ENCODE measurements around the gene SPAG7. TPM values are rescaled to one million over a fixed set of nuclear protein-coding genes. Genes with fewer than 3 reads are reported as not detected.

Gene SPAG7
- total RNA-seq, 1 experiment from 2014 or later = 97.3 TPM

- TF ChIP-seq FOXP4 (CRISPR knock-in tag; IDR thresholded peaks at IDR 0.05) = 0 out of 2 replicates have a peak, but pooled peaks have one; percentile 15
These were observed 29.8 kb upstream of the SPAG7 start, which contains the start of the genes INCA1 and KIF1C (continued) for GRCh38 chr17:4997302-4998026.

DNA sequence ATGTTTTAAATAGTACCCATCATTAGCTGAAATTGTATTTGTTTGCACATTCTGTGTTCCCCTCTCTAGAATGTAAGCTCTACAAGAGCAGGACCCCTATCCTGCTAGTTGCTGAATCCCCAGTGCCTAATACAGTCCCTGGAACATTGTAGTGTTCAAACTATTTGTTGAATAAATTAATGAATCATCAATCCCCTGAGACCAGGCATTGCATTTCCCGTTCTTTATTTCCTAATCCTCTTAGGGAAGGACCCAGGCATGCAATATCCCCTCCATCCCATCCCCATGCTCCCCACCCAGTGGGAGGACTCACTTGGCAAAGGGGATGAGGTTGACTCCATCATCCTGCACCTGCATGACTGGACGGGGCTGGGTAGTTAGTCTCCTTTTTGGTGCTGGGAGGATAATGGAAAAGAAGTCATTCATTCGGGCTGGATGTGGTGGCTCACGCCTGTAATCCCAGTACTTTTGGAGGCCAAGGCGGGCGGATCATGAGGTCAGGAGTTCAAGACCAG lies 26.5 kb upstream of the SPAG7 start:
- TF ChIP-seq, protein P1, sequence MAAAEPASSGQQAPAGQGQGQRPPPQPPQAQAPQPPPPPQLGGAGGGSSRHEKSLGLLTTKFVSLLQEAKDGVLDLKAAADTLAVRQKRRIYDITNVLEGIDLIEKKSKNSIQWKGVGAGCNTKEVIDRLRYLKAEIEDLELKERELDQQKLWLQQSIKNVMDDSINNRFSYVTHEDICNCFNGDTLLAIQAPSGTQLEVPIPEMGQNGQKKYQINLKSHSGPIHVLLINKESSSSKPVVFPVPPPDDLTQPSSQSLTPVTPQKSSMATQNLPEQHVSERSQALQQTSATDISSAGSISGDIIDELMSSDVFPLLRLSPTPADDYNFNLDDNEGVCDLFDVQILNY (CRISPR knock-in tag; IDR thresholded peaks at IDR 0.05) = no peak
- no peak for TF ChIP-seq ZNF512 (CRISPR knock-in tag; IDR thresholded peaks at IDR 0.05; ENCODE audit: borderline replicate concordance)
- TF ChIP-seq, protein P2, sequence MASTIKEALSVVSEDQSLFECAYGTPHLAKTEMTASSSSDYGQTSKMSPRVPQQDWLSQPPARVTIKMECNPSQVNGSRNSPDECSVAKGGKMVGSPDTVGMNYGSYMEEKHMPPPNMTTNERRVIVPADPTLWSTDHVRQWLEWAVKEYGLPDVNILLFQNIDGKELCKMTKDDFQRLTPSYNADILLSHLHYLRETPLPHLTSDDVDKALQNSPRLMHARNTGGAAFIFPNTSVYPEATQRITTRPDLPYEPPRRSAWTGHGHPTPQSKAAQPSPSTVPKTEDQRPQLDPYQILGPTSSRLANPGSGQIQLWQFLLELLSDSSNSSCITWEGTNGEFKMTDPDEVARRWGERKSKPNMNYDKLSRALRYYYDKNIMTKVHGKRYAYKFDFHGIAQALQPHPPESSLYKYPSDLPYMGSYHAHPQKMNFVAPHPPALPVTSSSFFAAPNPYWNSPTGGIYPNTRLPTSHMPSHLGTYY (CRISPR knock-in tag; IDR thresholded peaks at IDR 0.05) = no peak
- ChIA-PET POLR2A (no interaction called here), CTCF (no interaction called here)
- H3K27me3 Mint-ChIP-seq (ENCODE audit: low read depth) = peaks cover 43% of the 10 kb centered on the region
- H3K9me3 Mint-ChIP-seq = no peaks in the 10 kb centered on the region
- no peak overlapping the region for H3K27ac Mint-ChIP-seq
- ATAC-seq (no peak), DNase-seq (ENCODE audit: low spot score) (no peak)
- no peaks in the 10 kb centered on the region for H3K36me3 Mint-ChIP-seq
- no peak overlapping the region for H3K4me3 Mint-ChIP-seq
- H3K4me1 Mint-ChIP-seq = peaks cover 8% of the 10 kb centered on the region

- H3K27me3 Mint-ChIP-seq (ENCODE audit: low read depth) = peaks cover 45% of the 10 kb centered on the region
- H3K4me3 Mint-ChIP-seq = peak overlapping the region; percentile 77
- peaks cover 25% of the 10 kb centered on the region for H3K4me1 Mint-ChIP-seq
- ChIA-PET POLR2A (interaction anchor here (2.2 to 3.0 kb wide), 2 partner anchors 9 to 20 kb away, joined by 10 to 12 read pairs; partner anchors contain the start of genes INCA1, KIF1C and SPAG7), CTCF (interaction anchor here (0.9 to 4.0 kb wide), 14 partner anchors 10 to 83 kb away, joined by 3 to 27 read pairs (median 5); partner anchors contain the start of genes INCA1, KIF1C, RNF167 and SLC25A11)
- DNase-seq (ENCODE audit: low spot score) (no peak), ATAC-seq (no peak)
- no peak for TF ChIP-seq JUN (CRISPR knock-in tag; IDR thresholded peaks at IDR 0.05)
- TF ChIP-seq AFF4 (CRISPR knock-in tag; IDR thresholded peaks at IDR 0.05; ENCODE audit: borderline replicate concordance) = no peak
- TF ChIP-seq, protein P3, sequence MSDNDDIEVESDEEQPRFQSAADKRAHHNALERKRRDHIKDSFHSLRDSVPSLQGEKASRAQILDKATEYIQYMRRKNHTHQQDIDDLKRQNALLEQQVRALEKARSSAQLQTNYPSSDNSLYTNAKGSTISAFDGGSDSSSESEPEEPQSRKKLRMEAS (CRISPR knock-in tag; IDR thresholded peaks at IDR 0.05) = 0 out of 2 replicates have a peak, but pooled peaks have one; percentile 11
- no peak for TF ChIP-seq SMAD4 (CRISPR knock-in tag; IDR thresholded peaks at IDR 0.05)
- H3K27ac Mint-ChIP-seq = no peak overlapping the region
- no peaks in the 10 kb centered on the region for H3K9me3 Mint-ChIP-seq
- no peaks in the 10 kb centered on the region for H3K36me3 Mint-ChIP-seq
These were observed 20.4 kb upstream of the SPAG7 start for GRCh38 chr17:4987767-4988567.
